Vagina (tissue), 2 donors: Measurements from ENCODE around the gene PDE4D. TPM values are rescaled to one million over a fixed set of nuclear protein-coding genes. Genes with fewer than 3 reads are reported as not detected.
A peak's percentile ranks its signal among the peaks of the same experiment; 100 is the strongest.

Experiments used
- DNase-seq, 2 donors: peaks; one replicate each; pipeline ENCODE4 v3.0.0-alpha.2; 2017; ENCODE audit errors: extremely low spot score in 2 of 2
- H3K27ac ChIP-seq: fragments of 200-600 bp; sonication (generic); one replicate; pipeline ENCODE4 v1.5.1; 2019
- H3K27me3 ChIP-seq: fragments of 200-600 bp; sonication (generic); one replicate; pipeline ENCODE4 v1.5.1; 2019
- H3K36me3 ChIP-seq, 2 donors: fragments of 200-600 bp; sonication (generic); one replicate each; pipeline ENCODE4 v1.5.1; 2017 to 2019
- H3K4me1 ChIP-seq: fragments of 200-600 bp; sonication (generic); one replicate; pipeline ENCODE4 v1.5.1; 2019
- H3K4me3 ChIP-seq, 2 donors: fragments of 200-600 bp; sonication (generic); 1 replicate in 1 of 2; 2 replicates in 1 of 2; pipeline ENCODE4 v1.5.1; 2016 to 2019
- H3K9me3 ChIP-seq: fragments of 200-600 bp; sonication (generic); one replicate; pipeline ENCODE4 v1.5.1; 2019
- CTCF ChIP-seq, 3 experiments: fragments of 450-650 bp in 2 of 3; fragments of 200-600 bp in 1 of 3; sonication (generic) in 1 of 3; IDR thresholded peaks; one replicate each; pipeline ENCODE4 v1.5.1; 2017 to 2019; ENCODE audit warnings: antibody characterized with exemption in 3 of 3, mild to moderate bottlenecking in 2 of 3, moderate library complexity in 2 of 3
- POLR2A ChIP-seq, 2 donors: fragments of 450-650 bp; IDR thresholded peaks; one replicate each; pipeline ENCODE4 v1.6.1; 2017; ENCODE audit warnings: antibody characterized with exemption in 2 of 2, mild to moderate bottlenecking in 2 of 2, moderate library complexity in 2 of 2
- POLR2AphosphoS5 ChIP-seq, 2 donors: sonication (generic); formaldehyde crosslinking; IDR thresholded peaks; one replicate each; pipeline ENCODE4 v1.9.0; 2017; ENCODE audit warnings: antibody characterized with exemption in 2 of 2, mild to moderate bottlenecking in 2 of 2, low read depth in 1 of 2; ENCODE audit not compliant: insufficient read depth in 1 of 2
- intact Hi-C: fragments of 100-400 bp; cut with DNase I; formaldehyde crosslinking; loops from one replicate; pipeline ENCODE4 v1.15.1; 2023
- total RNA-seq: library from RNA; depleted of rRNA; stranded (reverse); fragments of >200 nt; gene quantifications from one replicate; pipeline ENCODE4 v1.2.3, GENCODE V29; 2016

The PDE4D gene
- total RNA-seq, 1 donor from 2014 or later, result 86.9 TPM

GRCh38 chr5:59770953-59771352, 122.6 kb downstream of the PDE4D start:
- Histone ChIP-seq H3K9me3 (no peaks in the 10 kb centered on the region), H3K36me3 (no peaks in the 10 kb centered on the region), H3K27me3 (no peaks in the 10 kb centered on the region), H3K4me3 (no peak overlapping the region), H3K4me1 (peaks cover 16% of the 10 kb centered on the region), H3K27ac (no peak overlapping the region)
- TF ChIP-seq POLR2AphosphoS5 (IDR thresholded peaks at IDR 0.05; ENCODE audit: insufficient read depth in 1 of 2, low read depth in 1 of 2), result no peak
- TF ChIP-seq POLR2A (IDR thresholded peaks at IDR 0.05), result no peak
- no peak for TF ChIP-seq CTCF (IDR thresholded peaks at IDR 0.05)
- intact Hi-C loops, result no loop called here
- no peak for DNase-seq

GRCh38 chr5:59769832-59770231, 123.7 kb downstream of the PDE4D start:
- no peak for DNase-seq
- intact Hi-C loops, result no loop called here
- Histone ChIP-seq H3K4me3 (no peak overlapping the region), H3K27ac (no peak overlapping the region), H3K27me3 (no peaks in the 10 kb centered on the region), H3K4me1 (peaks cover 16% of the 10 kb centered on the region), H3K9me3 (no peaks in the 10 kb centered on the region), H3K36me3 (no peaks in the 10 kb centered on the region)
- TF ChIP-seq CTCF (IDR thresholded peaks at IDR 0.05), result no peak
- no peak for TF ChIP-seq POLR2A (IDR thresholded peaks at IDR 0.05)
- no peak for TF ChIP-seq POLR2AphosphoS5 (IDR thresholded peaks at IDR 0.05; ENCODE audit: insufficient read depth in 1 of 2, low read depth in 1 of 2)

- no peaks in the 10 kb centered on the region for H3K27me3 ChIP-seq
- H3K27ac ChIP-seq, result peak overlapping the region; percentile 38
- no peaks in the 10 kb centered on the region for H3K9me3 ChIP-seq
- intact Hi-C loops, result no loop called here
- DNase-seq, result no peak
- TF ChIP-seq CTCF (IDR thresholded peaks at IDR 0.05) (no peak), POLR2A (IDR thresholded peaks at IDR 0.05) (no peak), POLR2AphosphoS5 (IDR thresholded peaks at IDR 0.05; ENCODE audit: insufficient read depth in 1 of 2, low read depth in 1 of 2) (no peak)
- no peaks in the 10 kb centered on the region for H3K36me3 ChIP-seq
- peak overlapping the region; percentile 44 to 54 for H3K4me3 ChIP-seq
- H3K4me1 ChIP-seq, result peaks cover 16% of the 10 kb centered on the region
Measured at GRCh38 chr5:59769041-59769360, 124.5 kb downstream of the PDE4D start.

- no peaks in the 10 kb centered on the region for H3K9me3 ChIP-seq
- peak overlapping the region; percentile 44 to 54 for H3K4me3 ChIP-seq
- peaks cover 16% of the 10 kb centered on the region for H3K4me1 ChIP-seq
- DNase-seq, result no peak
- H3K36me3 ChIP-seq, result no peaks in the 10 kb centered on the region
- intact Hi-C loops, result no loop called here
- TF ChIP-seq POLR2AphosphoS5 (IDR thresholded peaks at IDR 0.05; ENCODE audit: insufficient read depth in 1 of 2, low read depth in 1 of 2), result peak in 1 of 2 donors; percentile 69
- TF ChIP-seq CTCF (IDR thresholded peaks at IDR 0.05), result no peak
- H3K27me3 ChIP-seq, result no peaks in the 10 kb centered on the region
- peak overlapping the region; percentile 38 for H3K27ac ChIP-seq
Measured at GRCh38 chr5:59768152-59769040, 125.1 kb downstream of the PDE4D start.

GRCh38 chr5:59767681-59768151, 125.8 kb downstream of the PDE4D start:
- no peaks in the 10 kb centered on the region for H3K36me3 ChIP-seq
- H3K4me3 ChIP-seq, result peak overlapping the region; percentile 44 to 54
- intact Hi-C loops, result no loop called here
- no peaks in the 10 kb centered on the region for H3K27me3 ChIP-seq
- H3K9me3 ChIP-seq, result no peaks in the 10 kb centered on the region
- peak overlapping the region; percentile 38 for H3K27ac ChIP-seq
- TF ChIP-seq CTCF (IDR thresholded peaks at IDR 0.05) (no peak), POLR2AphosphoS5 (IDR thresholded peaks at IDR 0.05; ENCODE audit: insufficient read depth in 1 of 2, low read depth in 1 of 2) (no peak), POLR2A (IDR thresholded peaks at IDR 0.05) (no peak)
- no peak for DNase-seq
- peaks cover 16% of the 10 kb centered on the region for H3K4me1 ChIP-seq
